Activated naive CD4-positive, alpha-beta T cell treated with anti-CD3 and anti-CD28 coated beads, Interleukin-2, amount 50 U/mL, for 72 hours (primary cell): ENCODE data around the gene LEPR. TPM values are rescaled to one million over a fixed set of nuclear protein-coding genes. Genes with fewer than 3 reads are reported as not detected.
"Not testable (repeated sequence)": the region's sequence is repeated elsewhere in the genome, so short reads cannot be mapped to it uniquely, and the experiment has no call there.

Experiments used
- ATAC-seq, 2 donors: fragments of 150-1000 bp; cut with Tn5 transposase; 2 replicates each; pipeline ENCODE4 v1.10.0; 2021; ENCODE audit warnings: mild to moderate bottlenecking in 2 of 2, moderate library complexity in 2 of 2
- DNase-seq, 2 donors: peaks; one replicate each; pipeline ENCODE4 v3.0.0; 2021 to 2022; ENCODE audit warnings: low spot score in 2 of 2
- H3K27ac Mint-ChIP-seq, 2 donors: one replicate each; pipeline ENCODE4 v1.8.0; 2022; ENCODE audit warnings: mild to moderate bottlenecking in 2 of 2, mixed read lengths in 2 of 2
- H3K36me3 Mint-ChIP-seq, 2 donors: one replicate each; pipeline ENCODE4 v1.8.0; 2022; ENCODE audit warnings: mixed read lengths in 2 of 2
- H3K9me3 Mint-ChIP-seq, 2 donors: one replicate each; pipeline ENCODE4 v1.8.0; 2022; ENCODE audit warnings: mixed read lengths in 2 of 2
- total RNA-seq, 2 donors: library from RNA; stranded (reverse); gene quantifications; one replicate each; pipeline ENCODE4 v1.2.3, GENCODE V29; 2022

LEPR gene
- total RNA-seq = 1 to 10 TPM; 2.9 to 3.0 TPM

GRCh38 chr1:65420590-65421350 is at the start of gene LEPR, which contains the start of gene LEPROT:
Gene LEPR, plus strand, starts transcription at chr1:65420668. Its CDS starts 144,898 bp downstream, at chr1:65565566.
Gene LEPROT, plus strand, starts transcription at chr1:65420668. Its CDS starts 57 bp downstream, at chr1:65420725.
- H3K36me3 Mint-ChIP-seq = peaks cover 6 to 12% of the 10 kb centered on the region in 2 donors
- peak within 1 kb of the TSS in 1 of 2 donors; percentile 97 for H3K27ac Mint-ChIP-seq
- ATAC-seq = no peak
- no peaks in the 10 kb centered on the region for H3K9me3 Mint-ChIP-seq
- no peak for DNase-seq

DNA sequence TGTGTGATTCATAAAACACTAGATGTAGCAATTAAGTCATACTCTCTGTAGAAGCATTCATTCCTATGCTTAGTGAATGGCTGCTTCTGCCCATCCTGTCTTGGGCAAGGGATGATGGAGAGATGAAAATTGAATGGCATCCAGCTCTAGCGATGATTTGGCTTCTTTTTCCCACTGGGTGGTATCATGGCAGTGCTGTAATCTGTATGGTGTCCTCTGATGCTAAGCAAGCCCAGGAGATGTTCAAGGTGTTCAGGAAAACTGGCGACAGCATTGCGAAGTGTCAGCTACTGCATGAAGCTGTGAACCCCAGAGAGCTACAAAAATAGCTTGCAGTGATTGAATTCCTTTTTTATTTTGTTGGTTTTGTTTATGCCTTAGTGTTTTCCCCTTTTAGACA is 48.9 kb upstream of the LEPR start:
- DNase-seq (no peak), ATAC-seq (no peak)
- Mint-ChIP-seq H3K9me3 (no peaks in the 10 kb centered on the region), H3K36me3 (no peaks in the 10 kb centered on the region), H3K27ac (no peak overlapping the region)

DNA sequence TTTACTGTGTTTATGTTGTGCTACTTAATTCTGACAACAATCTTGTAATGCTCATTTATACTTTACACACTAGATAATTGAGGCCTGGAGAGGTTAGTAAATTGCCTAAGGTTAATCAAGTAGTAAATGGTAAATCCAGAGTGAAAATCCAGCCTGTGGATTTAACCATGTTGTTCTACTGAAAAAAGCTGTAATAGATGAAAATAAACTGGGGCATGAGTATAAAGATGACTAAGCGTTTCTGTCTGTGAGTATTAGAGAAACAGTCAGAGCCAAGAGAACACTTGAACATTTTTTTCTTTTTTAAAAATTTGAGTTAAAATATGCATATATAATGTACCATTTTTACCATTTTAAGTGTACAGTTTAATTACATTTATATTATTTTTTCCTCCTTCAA is 47.9 kb upstream of the LEPR start:
- Mint-ChIP-seq H3K36me3 (no peaks in the 10 kb centered on the region), H3K27ac (no peak overlapping the region), H3K9me3 (no peaks in the 10 kb centered on the region)
- ATAC-seq = no peak
- no peak for DNase-seq

DNA sequence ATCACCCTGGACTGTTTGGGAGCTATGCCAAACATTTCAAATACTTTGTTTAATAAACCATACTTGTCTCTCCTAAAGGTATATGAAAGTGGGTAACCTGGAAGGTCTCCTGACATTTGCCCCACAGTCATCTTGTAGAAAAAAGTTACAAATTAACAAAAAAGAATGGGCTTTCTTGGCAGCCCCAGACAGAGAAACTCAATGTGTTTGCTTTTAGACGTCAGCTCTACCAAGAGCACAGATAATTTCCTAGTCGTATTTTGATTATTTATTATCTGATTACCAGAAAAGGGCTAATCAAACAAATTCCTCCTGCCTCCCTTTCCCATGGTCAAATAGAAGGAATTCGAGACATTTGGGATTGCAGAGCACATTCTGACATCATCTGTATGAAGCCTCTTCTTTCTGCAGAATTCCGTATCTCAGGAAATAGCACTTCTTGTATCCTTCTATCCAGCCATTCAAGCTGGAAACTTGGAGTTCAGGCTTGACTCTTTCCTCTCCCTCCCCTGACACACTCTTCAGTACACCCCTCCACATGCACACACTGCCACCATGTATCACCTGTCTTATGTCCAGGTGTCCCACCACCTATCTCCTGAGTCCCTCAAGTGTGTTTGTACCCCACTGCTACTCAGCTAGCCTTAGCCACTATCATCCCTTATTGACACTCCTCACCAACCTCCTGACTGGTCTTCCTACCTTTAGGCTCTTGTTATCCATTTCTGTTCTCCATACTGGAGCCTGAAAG is 42.8 kb upstream of the LEPR start:
- H3K36me3 Mint-ChIP-seq = peaks cover 4 to 5% of the 10 kb centered on the region in 2 donors

DNA sequence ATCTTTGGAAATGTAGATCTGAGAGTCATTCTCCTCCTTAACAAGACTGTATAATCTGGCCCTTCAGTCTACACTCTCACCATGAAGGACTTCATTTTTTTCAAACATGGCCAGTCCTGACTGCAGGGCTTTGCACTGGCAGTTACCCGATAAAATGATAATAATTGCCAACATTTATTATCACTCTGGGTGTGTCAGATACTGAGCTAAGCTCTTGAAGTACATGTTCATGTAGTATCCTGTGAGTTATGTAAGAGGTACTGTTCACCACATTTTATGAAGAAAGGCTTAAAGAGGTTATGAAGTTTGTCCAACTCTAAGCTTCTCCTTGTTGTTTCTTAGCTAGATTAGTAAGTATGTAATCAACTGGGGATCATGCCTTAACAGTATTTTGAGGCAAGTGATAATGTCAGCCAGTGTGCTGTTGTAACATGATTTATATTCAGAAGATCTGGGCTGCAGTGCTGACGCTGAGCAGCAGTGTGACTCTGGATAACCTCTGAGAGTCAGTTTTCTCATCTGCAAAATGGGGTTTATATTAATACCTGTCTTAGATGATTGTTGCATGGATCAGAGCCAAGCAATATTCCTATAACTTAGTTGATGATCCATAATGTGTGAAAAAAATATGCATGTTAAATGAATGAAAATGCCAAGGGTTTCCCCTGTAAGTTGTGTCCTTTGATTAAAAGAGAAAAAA is 42.1 kb upstream of the LEPR start:
- DNase-seq (no peak), ATAC-seq (no peak)
- no peak overlapping the region for H3K27ac Mint-ChIP-seq
- peaks cover 4 to 5% of the 10 kb centered on the region in 2 donors for H3K36me3 Mint-ChIP-seq
- H3K9me3 Mint-ChIP-seq = peaks cover 0 to 4% of the 10 kb centered on the region in 2 donors

More for the DNA sequence above, 42.8 kb upstream of the LEPR start:
- Mint-ChIP-seq H3K9me3 (peaks cover 0 to 2% of the 10 kb centered on the region in 2 donors), H3K27ac (no peak overlapping the region)
- ATAC-seq = no peak
- no peak for DNase-seq

- H3K36me3 Mint-ChIP-seq, ATAC-seq: not testable (repeated sequence)
Observed at GRCh38 chr1:65384426-65384825, 36.0 kb upstream of the LEPR start.

DNA sequence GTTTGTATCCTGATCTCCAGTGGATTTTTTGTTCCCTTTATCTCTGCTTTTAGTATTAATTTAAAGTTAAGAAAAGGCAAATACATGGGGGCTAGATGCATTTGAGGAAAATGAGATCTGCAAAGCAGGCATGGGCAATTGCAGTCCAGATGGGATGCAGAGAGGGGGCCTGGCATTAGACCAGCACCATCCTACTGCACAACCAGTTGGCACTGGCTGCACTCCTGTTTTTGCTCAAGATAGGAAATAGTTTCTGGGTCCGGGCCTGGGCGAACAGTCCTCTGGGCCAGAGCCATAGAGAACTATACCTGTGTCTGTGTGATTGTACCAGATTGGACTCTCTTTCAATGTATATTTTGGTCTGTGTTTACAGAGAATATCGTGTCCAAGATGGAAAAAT is 34.0 kb upstream of the LEPR start:
- ATAC-seq (no peak), DNase-seq (no peak)
- Mint-ChIP-seq H3K9me3 (peaks cover 0 to 11% of the 10 kb centered on the region in 2 donors), H3K27ac (no peak overlapping the region), H3K36me3 (no peaks in the 10 kb centered on the region)

More at GRCh38 chr1:65384426-65384825, 36.0 kb upstream of the LEPR start:
- H3K9me3 Mint-ChIP-seq = peaks cover 0 to 11% of the 10 kb centered on the region in 2 donors
- not testable (repeated sequence) for DNase-seq, H3K27ac Mint-ChIP-seq

GRCh38 chr1:65387821-65388220 is 32.6 kb upstream of the LEPR start:
- H3K27ac Mint-ChIP-seq = no peak overlapping the region
- DNase-seq (no peak), ATAC-seq (no peak)

DNA sequence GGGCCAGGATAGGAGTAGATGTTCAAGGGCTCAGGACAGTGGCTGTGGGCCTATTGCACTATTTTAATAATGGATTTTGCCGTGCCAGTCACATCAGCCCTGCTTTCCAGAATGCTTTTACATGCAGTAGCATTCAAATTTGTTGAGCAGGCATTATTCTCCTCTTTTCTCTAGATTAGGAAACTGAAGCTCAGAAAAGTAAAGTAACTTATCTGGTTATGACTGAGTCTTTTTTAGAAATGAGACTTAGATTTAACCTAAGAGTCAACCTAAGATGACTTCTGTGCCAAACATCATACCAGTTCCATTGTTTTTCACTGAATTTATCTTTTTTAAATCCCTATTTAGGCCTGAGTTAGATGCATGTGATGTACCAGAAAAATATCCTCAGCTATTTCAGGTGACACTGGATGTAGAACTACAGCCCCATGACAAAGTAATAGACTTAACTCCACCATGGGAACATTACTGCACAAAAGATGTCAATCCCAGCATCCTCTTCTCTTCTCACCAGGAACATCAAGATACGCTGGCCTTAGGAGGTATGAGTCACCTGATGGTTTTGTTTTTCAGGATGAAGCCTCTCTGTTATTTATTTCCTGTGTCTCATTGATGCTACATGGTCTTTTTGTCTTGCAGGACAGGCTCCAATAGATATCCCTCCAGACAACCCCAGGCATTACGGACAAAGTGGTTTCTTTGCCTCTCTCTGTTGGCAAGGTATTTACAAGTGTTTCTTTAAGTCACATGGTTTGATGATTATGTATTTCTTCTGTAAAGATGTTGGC is 31.4 kb upstream of the LEPR start:
- Mint-ChIP-seq H3K36me3 (no peaks in the 10 kb centered on the region), H3K9me3 (peaks cover 0 to 7% of the 10 kb centered on the region in 2 donors), H3K27ac (peak overlapping the region in 1 of 2 donors; percentile 62)
- DNase-seq = no peak
- ATAC-seq = peak in 1 of 2 donors; percentile 43

More at GRCh38 chr1:65387821-65388220, 32.6 kb upstream of the LEPR start:
- Mint-ChIP-seq H3K9me3 (peaks cover 0 to 8% of the 10 kb centered on the region in 2 donors), H3K36me3 (no peaks in the 10 kb centered on the region)

DNA sequence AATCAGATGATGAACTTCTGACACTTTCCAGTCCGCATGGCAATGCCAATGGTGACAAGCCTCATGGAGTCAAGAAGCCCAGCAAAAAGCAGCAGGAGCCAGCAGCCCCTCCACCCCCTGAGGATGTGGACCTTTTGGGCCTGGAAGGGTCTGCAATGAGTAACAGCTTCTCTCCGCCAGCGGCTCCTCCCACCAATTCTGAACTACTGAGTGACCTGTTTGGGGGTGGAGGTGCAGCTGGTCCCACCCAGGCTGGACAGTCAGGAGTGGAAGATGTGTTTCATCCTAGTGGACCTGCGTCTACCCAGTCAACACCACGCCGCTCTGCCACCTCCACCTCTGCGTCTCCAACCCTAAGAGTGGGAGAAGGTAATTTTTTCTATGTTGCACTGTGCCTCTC is 28.0 kb upstream of the LEPR start:
- H3K36me3 Mint-ChIP-seq = no peaks in the 10 kb centered on the region
- no peak overlapping the region for H3K27ac Mint-ChIP-seq
- H3K9me3 Mint-ChIP-seq = peaks cover 0 to 5% of the 10 kb centered on the region in 2 donors
- ATAC-seq = no peak
- no peak for DNase-seq

DNA sequence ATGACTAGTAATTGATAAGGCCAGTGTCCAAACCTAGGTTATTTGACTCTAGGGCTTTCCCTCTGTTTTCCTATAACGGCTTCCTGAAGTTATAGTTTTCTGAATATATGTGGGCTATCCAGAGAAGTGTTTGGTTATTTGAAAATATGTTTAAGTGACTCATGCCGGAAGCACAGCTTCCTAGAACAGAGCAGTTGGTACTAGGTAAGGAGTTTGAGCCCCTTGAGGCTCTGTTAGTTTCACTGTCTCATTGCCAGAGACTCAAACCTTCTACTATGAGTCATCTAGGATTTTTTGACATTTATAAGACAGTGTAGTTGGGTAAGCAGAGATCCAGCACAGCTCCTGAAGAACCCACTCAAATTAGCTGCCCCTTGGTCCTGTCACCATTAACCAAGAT is 27.1 kb upstream of the LEPR start:
- ATAC-seq (peak; percentile 84 to 87), DNase-seq (peak in 1 of 2 donors; percentile 20)
- H3K27ac Mint-ChIP-seq = peak overlapping the region in 1 of 2 donors; percentile 18
- H3K36me3 Mint-ChIP-seq = no peaks in the 10 kb centered on the region
- no peaks in the 10 kb centered on the region for H3K9me3 Mint-ChIP-seq

- Mint-ChIP-seq H3K36me3 (no peaks in the 10 kb centered on the region), H3K27ac (peak overlapping the region in 1 of 2 donors; percentile 18), H3K9me3 (no peaks in the 10 kb centered on the region)
- DNase-seq (no peak), ATAC-seq (no peak)
Observed at GRCh38 chr1:65393928-65394327, 26.5 kb upstream of the LEPR start.

- Mint-ChIP-seq H3K36me3 (no peaks in the 10 kb centered on the region), H3K27ac (no peak overlapping the region), H3K9me3 (no peaks in the 10 kb centered on the region)
- ATAC-seq = peak; percentile 70 to 71
- peak in 1 of 2 donors; percentile 13 for DNase-seq
Observed at GRCh38 chr1:65395887-65396612, 24.4 kb upstream of the LEPR start.

- ATAC-seq = peak; percentile 39 to 52
- no peaks in the 10 kb centered on the region for H3K9me3 Mint-ChIP-seq
Observed at GRCh38 chr1:65398083-65398482, 22.4 kb upstream of the LEPR start.

GRCh38 chr1:65399003-65399402 is 21.5 kb upstream of the LEPR start:
- Mint-ChIP-seq H3K9me3 (no peaks in the 10 kb centered on the region), H3K36me3 (no peaks in the 10 kb centered on the region), H3K27ac (no peak overlapping the region)
- ATAC-seq (no peak), DNase-seq (no peak)

More at GRCh38 chr1:65398083-65398482, 22.4 kb upstream of the LEPR start:
- H3K36me3 Mint-ChIP-seq = no peaks in the 10 kb centered on the region
- no peak for DNase-seq
- no peak overlapping the region for H3K27ac Mint-ChIP-seq
